HepG2 (cell line): ENCODE data around the gene RGCC. TPM values are rescaled to one million over a fixed set of nuclear protein-coding genes. Genes with fewer than 3 reads are reported as not detected.

Source experiments
- ATAC-seq: fragments of 200-7000 bp; cut with Tn5 transposase; 3 replicates; pipeline ENCODE4 v1.9.1; 2020; ENCODE audit warnings: mild to moderate bottlenecking, moderate library complexity
- BruUV-seq: library from RNA; stranded (reverse); fragments of 400-500 nt; replicated peaks from 2 replicates; lab custom pipeline; 2021; lab: Mats Ljungman, UMichigan
- CTCF ChIA-PET: fragments of 300-600 bp; formaldehyde crosslinking; extraction: SDS; loops from one replicate; lab custom pipeline; 2021; ENCODE audit warnings: low total read pairs, inconsistent platforms, low intra/inter-chr PET ratio; lab: Yijun Ruan, JAX
- POLR2A ChIA-PET: fragments of 350-600 bp; sonication (Branson Sonifier 250); formaldehyde crosslinking; loops from one replicate; lab custom pipeline; 2020; ENCODE audit warnings: antibody characterized with exemption, inconsistent platforms; lab: Yijun Ruan, JAX
- DNase-seq: peaks from one replicate; pipeline ENCODE4 v3.0.0-alpha.2; 2015; ENCODE audit warnings: low spot score
- FAIRE-seq: peaks from 3 replicates; lab custom pipeline; 2011; peaks lifted over from hg19 to GRCh38; lab: Jason Lieb, UNC
- H2AFZ ChIP-seq: one replicate; pipeline ENCODE4 v1.6.1; 2011; ENCODE audit warnings: low read length, inconsistent platforms
- H3K27ac ChIP-seq: fragments of 300-600 bp; 3 replicates; pipeline ENCODE4 v1.8.0; 2011; ENCODE audit warnings: mixed run types, mild to moderate bottlenecking, mixed read lengths, low read length, inconsistent platforms; ENCODE audit not compliant: insufficient read depth; ENCODE audit errors: extremely low read length
- H3K27me3 ChIP-seq, 2 experiments: fragments of 200-600 bp in 1 of 2; 2 replicates in 1 of 2; 3 replicates in 1 of 2; pipeline versions ENCODE4 v1.6.0 to v1.8.0; 2011; ENCODE audit warnings: low read length in 2 of 2, mild to moderate bottlenecking in 2 of 2, moderate library complexity in 2 of 2, inconsistent platforms in 1 of 2; ENCODE audit not compliant: insufficient read depth in 2 of 2, control insufficient read depth in 1 of 2
- H3K36me3 ChIP-seq, 2 experiments: fragments of 200-600 bp in 1 of 2; replicated peaks in 1 of 2; 2 replicates in 1 of 2; 3 replicates in 1 of 2; pipeline versions ENCODE4 v1.5.1 to v1.8.0; 2011; ENCODE audit warnings: low read length in 2 of 2, inconsistent platforms in 1 of 2; ENCODE audit not compliant: insufficient read depth in 2 of 2, control insufficient read depth in 1 of 2
- H3K4me1 ChIP-seq: 2 replicates; pipeline ENCODE4 v1.5.1; 2012; ENCODE audit warnings: low read length, inconsistent platforms; ENCODE audit not compliant: insufficient read depth
- H3K4me2 ChIP-seq: 2 replicates; pipeline ENCODE4 v1.6.0; 2011; ENCODE audit warnings: low read depth, low read length, inconsistent platforms
- H3K4me3 ChIP-seq, 3 experiments: fragments of 200-600 bp in 1 of 3; sonication (generic), shearing (Covaris generic) in 1 of 3; replicated peaks in 1 of 3; 2 replicates each; pipeline ENCODE4 v1.5.1; 2011 to 2016; ENCODE audit warnings: low read length in 3 of 3, inconsistent platforms in 2 of 3, low read depth in 2 of 3, mild to moderate bottlenecking in 2 of 3, control low read depth in 1 of 3, mixed read lengths in 1 of 3; ENCODE audit not compliant: insufficient read depth in 1 of 3
- H3K79me2 ChIP-seq: one replicate; pipeline ENCODE4 v1.6.1; 2011; ENCODE audit warnings: low read length, inconsistent platforms; ENCODE audit not compliant: insufficient read depth
- H3K9ac ChIP-seq: 2 replicates; pipeline ENCODE4 v1.6.0; 2011; ENCODE audit warnings: mild to moderate bottlenecking, low read depth, low read length, inconsistent platforms; ENCODE audit not compliant: insufficient read depth
- H3K9me3 ChIP-seq: 2 replicates; pipeline ENCODE4 v1.5.1; 2012; ENCODE audit warnings: mild to moderate bottlenecking, low read length
- H4K20me1 ChIP-seq: 2 replicates; pipeline ENCODE4 v1.6.0; 2011; ENCODE audit warnings: inconsistent platforms, mild to moderate bottlenecking, low read length, moderate library complexity; ENCODE audit not compliant: insufficient read depth
- ATF7 ChIP-seq, 2 experiments: fragments of 450-650 bp in 1 of 2; sonication (generic) in 1 of 2; formaldehyde crosslinking in 1 of 2; IDR thresholded peaks; 2 replicates each; pipeline versions ENCODE4 v1.4.0 to v1.6.1; 2016 to 2020; ENCODE audit warnings: antibody characterized with exemption in 1 of 2, mild to moderate bottlenecking in 1 of 2, missing genetic modification reagents in 1 of 2
- CERS6 ChIP-seq: sonication (generic); formaldehyde crosslinking; IDR thresholded peaks from 2 replicates; pipeline ENCODE4 v1.5.0; 2020; ENCODE audit warnings: missing genetic modification reagents
- CREB1 ChIP-seq, 2 experiments: fragments of 450-650 bp in 1 of 2; IDR thresholded peaks; 2 replicates each; pipeline ENCODE4 v1.6.1; 2016 to 2017; ENCODE audit warnings: control low read depth in 1 of 2, mild to moderate bottlenecking in 1 of 2, missing compliant biosample characterization in 1 of 2, missing genetic modification characterization in 1 of 2
- MNT ChIP-seq: fragments of 450-650 bp; IDR thresholded peaks from 2 replicates; pipeline ENCODE4 v1.6.1; 2016
- ZNF496 ChIP-seq: sonication (generic); formaldehyde crosslinking; IDR thresholded peaks from 2 replicates; pipeline ENCODE4 v1.8.1; 2023; ENCODE audit warnings: mild to moderate bottlenecking, moderate library complexity, missing genetic modification reagents; ENCODE audit not compliant: insufficient replicate concordance
- WGBS: methylation state at CpG from one replicate; pipeline ENCODE4 v1.1.6; 2017; ENCODE audit warnings: low lambda C conversion rate; 5-methylcytosine and 5-hydroxymethylcytosine counted together
- in situ Hi-C: cut with HindIII; loops from 2 replicates; pipeline ENCODE4 v1.10.0; 2017; ENCODE audit warnings: low pct_unique_long_range_greater_than_20kb; ENCODE audit not compliant: extremely low pct_ligation_motif_present
- intact Hi-C: fragments of 100-400 bp; cut with micrococcal nuclease; formaldehyde crosslinking; loops from one replicate; pipeline ENCODE4 v1.10.0; 2022; ENCODE audit not compliant: unreplicated experiment
- polyA plus RNA-seq, 8 experiments: library from polyadenylated mRNA; depleted of rRNA in 3 of 8; stranded (reverse) in 7 of 8; unstranded in 1 of 8; fragments of >200 nt; fragmentation: Illumina TruSeq in 4 of 8; extraction: Trizol in 4 of 8; gene quantifications; 2 replicates each; pipeline versions ENCODE4 v1.2.1 to v1.2.3, GENCODE V29; 2011 to 2016; ENCODE audit warnings: low read depth in 4 of 8, missing spikeins in 1 of 8, mixed read lengths in 1 of 8; ENCODE audit not compliant: insufficient read depth in 1 of 8
- total RNA-seq, 5 experiments: library from RNA; depleted of rRNA; stranded (reverse); fragments of >200 nt; fragmentation: Illumina TruSeq; extraction: Trizol; gene quantifications; 2 replicates each; pipeline ENCODE4 v1.2.3, GENCODE V29; 2016; ENCODE audit warnings: low read depth in 1 of 5

Gene RGCC
- total and polyA plus RNA-seq, 2 of the 13 experiments (the other 11 are each of a cell fraction or from before 2014, with no cell fraction given): 0.20 to 8.4 TPM

- Histone ChIP-seq H3K27ac (no peak overlapping the region), H3K4me2 (no peak overlapping the region; the same call in 1 of the 2 replicates), H3K9me3 (no peaks in the 10 kb centered on the region), H4K20me1 (no peaks in the 10 kb centered on the region), H3K27me3 (no peaks in the 10 kb centered on the region), H2AFZ (no peak overlapping the region), H3K4me1 (peaks cover 39% of the 10 kb centered on the region), H3K36me3 (no peaks in the 10 kb centered on the region), H3K4me3 (no peak overlapping the region), H3K9ac (no peak overlapping the region), H3K79me2 (no peaks in the 10 kb centered on the region)
- intact Hi-C loops (no loop called here), in situ Hi-C loops (no loop called here)
- WGBS: 58% methylated on average over 5 of the region's 5 CpGs
- BruUV-seq: no TSS peak
- ATAC-seq: no peak
- ChIA-PET POLR2A (no interaction called here), CTCF (no interaction called here)
- no peak for DNase-seq
- FAIRE-seq: no peak
- TF ChIP-seq MNT (peak; percentile 42), ZNF496 (CRISPR knock-in tag) (no peak)
These were observed 40.1 kb downstream of the RGCC start for GRCh38 chr13:41497436-41497835.

GRCh38 chr13:41499452-41499851 lies 42.1 kb downstream of the RGCC start:
- intact Hi-C loops (no loop called here), in situ Hi-C loops (no loop called here)
- Histone ChIP-seq H3K9ac (no peak overlapping the region), H3K27me3 (no peaks in the 10 kb centered on the region), H3K36me3 (no peaks in the 10 kb centered on the region), H3K27ac (no peak overlapping the region), H3K4me2 (no peak overlapping the region), H4K20me1 (no peaks in the 10 kb centered on the region), H3K4me1 (peaks cover 27% of the 10 kb centered on the region), H3K79me2 (no peaks in the 10 kb centered on the region), H3K9me3 (no peaks in the 10 kb centered on the region), H3K4me3 (no peak overlapping the region), H2AFZ (no peak overlapping the region)
- ChIA-PET CTCF (no interaction called here), POLR2A (no interaction called here)
- DNase-seq: no peak
- TF ChIP-seq CREB1 (IDR thresholded peaks at IDR 0.05): peak; percentile 63
- no peak for TF ChIP-seq CREB1 (CRISPR knock-in tag; IDR thresholded peaks at IDR 0.05)
- peak; percentile 60 for TF ChIP-seq ATF7 (IDR thresholded peaks at IDR 0.05)
- no peak for TF ChIP-seq ATF7 (CRISPR knock-in tag; IDR thresholded peaks at IDR 0.05)
- TF ChIP-seq CERS6 (CRISPR knock-in tag): no peak
- no peak for FAIRE-seq
- WGBS: 42% methylated on average over 5 of the region's 5 CpGs
- ATAC-seq: no peak
- no TSS peak for BruUV-seq
